GM21723 (cell line): ENCODE results near the gene ATXN1.

Experiments
- ATAC-seq: cut with Tn5 transposase; IDR thresholded peaks from one replicate; pipeline ENCODE4 v1.9.1; 2021; ENCODE audit warnings: mild to moderate bottlenecking, moderate library complexity; ENCODE audit not compliant: unreplicated experiment

Gene ATXN1

GRCh38 chr6:16783952-16784565 lies 22.8 kb upstream of the ATXN1 start:
- ATAC-seq = no peak

- no peak for ATAC-seq
Measured at GRCh38 chr6:16783509-16783908, 22.2 kb upstream of the ATXN1 start.

GRCh38 chr6:16782278-16782677 lies 21.0 kb upstream of the ATXN1 start:
- no peak for ATAC-seq

- no peak for ATAC-seq
Measured at GRCh38 chr6:16781348-16782169, 20.3 kb upstream of the ATXN1 start.

GRCh38 chr6:16778521-16778920 lies 17.3 kb upstream of the ATXN1 start:
- ATAC-seq = no peak

GRCh38 chr6:16777794-16778193 lies 16.5 kb upstream of the ATXN1 start:
- no peak for ATAC-seq

GRCh38 chr6:16776394-16777017 lies 15.2 kb upstream of the ATXN1 start:
- ATAC-seq = no peak

GRCh38 chr6:16774437-16774836 lies 13.2 kb upstream of the ATXN1 start:
- no peak for ATAC-seq

GRCh38 chr6:16773362-16773761 lies 12.1 kb upstream of the ATXN1 start:
- no peak for ATAC-seq

GRCh38 chr6:16770701-16771569 lies 9.7 kb upstream of the ATXN1 start:
- ATAC-seq = peak; percentile 80

GRCh38 chr6:16769986-16770376 lies 8.7 kb upstream of the ATXN1 start:
- no peak for ATAC-seq

GRCh38 chr6:16769131-16769985 lies 8.1 kb upstream of the ATXN1 start:
- ATAC-seq = peak; percentile 49

GRCh38 chr6:16768477-16768830 lies 7.2 kb upstream of the ATXN1 start:
- ATAC-seq = no peak

- ATAC-seq = no peak
Measured at GRCh38 chr6:16767765-16768476, 6.7 kb upstream of the ATXN1 start.

GRCh38 chr6:16766836-16767745 lies 5.8 kb upstream of the ATXN1 start:
- ATAC-seq = no peak

GRCh38 chr6:16766043-16766536 lies 4.8 kb upstream of the ATXN1 start:
- no peak for ATAC-seq

GRCh38 chr6:16765235-16765634 lies 4.0 kb upstream of the ATXN1 start:
- ATAC-seq = no peak

- no peak for ATAC-seq
Measured at GRCh38 chr6:16764188-16764950, 3.1 kb upstream of the ATXN1 start.
